Anterior cingulate cortex (tissue), 58 donors: ENCODE results near the gene WDR64.

Source experiments
- DNase-seq, 58 donors: peaks; one replicate each; lab custom pipeline; 2025; lab: John Stamatoyannopoulos, UW

WDR64 gene

DNA sequence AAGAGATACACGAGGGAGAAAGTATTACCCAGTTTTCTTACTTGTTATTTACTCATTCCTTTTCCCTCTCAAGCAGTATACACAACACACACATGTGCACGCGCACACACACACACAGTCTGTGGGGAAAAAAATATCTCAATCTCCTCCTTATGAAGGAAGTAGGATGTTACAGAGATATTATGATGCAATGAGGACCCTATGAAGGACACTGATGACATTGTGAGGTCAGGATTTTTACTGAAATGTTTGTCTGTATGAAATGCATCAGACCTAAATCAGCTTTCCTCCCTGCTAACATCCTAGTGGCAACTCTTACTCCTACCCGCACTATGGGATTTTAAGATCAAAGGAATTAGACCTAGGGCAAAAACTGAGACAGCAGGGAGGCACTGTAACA lies at the start of gene WDR64:
Gene WDR64 (plus strand): TSS at position 270 of the 400 bp plus-strand sequence. CDS start 204 bp downstream, outside the sequence.
- no peak for DNase-seq

DNA sequence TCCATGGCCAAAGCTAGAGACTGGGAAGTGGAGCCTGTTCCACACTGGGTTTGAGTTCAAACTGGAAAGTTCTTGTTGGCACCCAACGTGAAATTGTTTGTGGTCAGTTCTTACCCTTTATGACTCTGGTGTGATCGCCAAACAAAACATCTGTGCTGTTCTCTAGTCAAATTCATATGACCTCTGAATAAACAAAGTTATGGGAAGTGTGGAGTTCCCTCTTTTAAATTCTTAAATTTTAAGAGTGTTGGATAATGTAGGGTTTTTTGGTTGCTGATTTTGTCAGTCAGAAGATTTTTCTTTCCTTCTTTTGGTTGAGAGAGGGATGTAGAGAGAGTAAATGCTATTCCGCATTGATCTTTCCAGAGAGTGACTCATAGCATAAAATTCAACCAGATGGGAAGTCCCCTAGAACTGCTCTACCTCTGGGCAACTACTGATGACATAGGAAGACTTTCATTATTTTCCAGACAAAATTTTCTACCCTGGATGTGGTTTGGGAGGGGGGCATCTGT lies 48.3 kb upstream of the WDR64 start:
- DNase-seq: no peak

DNA sequence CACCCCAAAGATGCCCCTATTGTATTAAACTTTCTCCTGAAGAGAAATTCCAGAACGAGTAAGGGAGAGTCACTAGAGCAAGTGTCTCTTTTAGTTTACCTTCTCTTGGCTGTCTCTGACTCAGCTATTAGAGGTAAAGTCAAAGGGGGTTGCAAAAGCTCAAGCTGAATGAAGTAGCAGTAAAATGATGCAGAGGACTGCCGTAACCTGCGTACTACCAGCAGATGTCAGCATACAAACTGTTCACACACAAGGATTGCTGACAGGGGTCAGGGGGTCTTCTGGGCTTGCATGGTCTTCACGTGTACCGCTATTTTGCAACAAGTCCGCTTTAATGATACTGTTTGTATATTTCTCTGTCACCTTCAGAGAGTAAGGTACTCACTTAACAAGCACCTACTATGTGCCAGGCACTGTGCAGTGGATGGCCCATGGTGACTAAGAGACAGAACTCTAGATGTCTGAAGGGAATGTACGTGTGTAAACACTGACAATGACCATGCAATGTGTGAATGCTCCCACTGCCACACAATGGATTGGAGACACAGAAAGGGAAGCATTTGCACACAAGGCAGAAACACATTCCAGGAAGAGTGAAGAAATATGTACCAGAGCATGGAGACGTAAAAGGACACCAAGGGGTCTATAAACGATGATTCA lies 46.8 kb upstream of the WDR64 start:
- DNase-seq: no peak

DNA sequence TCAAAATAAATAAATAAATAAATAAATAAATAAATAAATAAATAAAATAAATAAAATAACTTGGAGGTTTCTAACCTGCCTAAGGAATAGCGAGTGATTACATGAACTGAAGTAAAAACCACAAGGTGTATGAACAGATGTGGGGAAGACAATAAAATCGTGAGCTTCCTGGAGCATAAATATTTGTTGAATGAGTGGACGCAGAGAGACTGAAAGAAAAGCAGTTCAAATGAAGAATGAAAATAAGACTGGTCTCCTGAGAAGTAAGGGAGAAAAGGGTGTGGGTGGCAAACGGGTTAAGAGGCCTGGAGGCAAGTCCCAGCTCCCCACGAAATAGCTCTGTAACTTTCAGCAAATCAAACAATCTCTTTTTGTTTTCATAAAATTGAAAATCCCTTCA lies 45.5 kb upstream of the WDR64 start:
- no peak for DNase-seq

DNA sequence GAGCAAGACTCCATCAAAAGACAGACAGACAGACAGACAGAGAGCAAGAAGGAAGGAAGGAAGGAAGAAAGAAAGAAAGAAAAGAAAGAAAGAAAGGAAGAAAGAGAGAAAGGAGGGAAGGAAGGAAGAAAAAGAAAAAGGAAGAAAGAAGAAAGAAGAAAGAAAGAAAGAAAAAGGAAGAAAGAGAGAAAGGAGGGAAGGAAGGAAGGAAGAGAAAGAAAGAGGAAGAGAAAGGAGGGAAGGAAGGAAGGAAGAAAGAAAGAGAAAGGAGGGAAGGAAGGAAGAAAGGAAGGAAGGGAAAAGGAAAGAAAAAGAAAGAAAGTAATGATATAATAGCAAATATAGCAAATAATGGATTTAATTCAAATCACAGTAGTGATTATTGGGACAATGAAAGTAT lies 44.6 kb upstream of the WDR64 start:
- no peak for DNase-seq

DNA sequence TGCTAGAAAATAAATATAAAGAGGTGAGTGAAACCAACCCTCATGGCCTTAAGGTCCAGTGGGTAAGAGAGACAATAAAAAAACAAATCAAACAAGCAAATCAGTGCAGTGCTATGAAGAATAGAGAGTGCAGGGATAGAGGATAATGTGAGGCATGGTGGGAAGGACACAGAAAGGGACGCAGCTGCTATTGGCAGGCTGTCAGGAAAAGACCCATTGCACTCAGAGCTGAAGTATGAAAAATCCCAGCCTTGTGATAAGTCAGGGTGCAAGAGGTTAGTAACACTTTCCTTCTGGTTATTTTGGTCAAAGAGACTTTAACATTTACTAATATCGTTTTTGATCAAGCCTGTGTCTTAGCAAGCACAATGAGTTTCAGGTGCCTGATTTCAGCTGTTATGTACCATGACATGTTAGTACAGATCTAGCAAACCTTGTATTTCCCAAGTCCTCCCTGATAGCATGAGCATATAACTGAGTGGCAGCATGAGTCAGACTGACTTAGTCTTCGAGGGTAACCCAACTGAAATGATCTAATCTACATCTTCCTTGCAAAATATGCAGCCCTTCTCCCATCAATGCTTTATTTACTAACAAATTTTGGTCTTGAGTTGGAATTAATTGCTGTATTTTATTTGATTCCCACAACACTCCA lies 43.6 kb upstream of the WDR64 start:
- DNase-seq: no peak

DNA sequence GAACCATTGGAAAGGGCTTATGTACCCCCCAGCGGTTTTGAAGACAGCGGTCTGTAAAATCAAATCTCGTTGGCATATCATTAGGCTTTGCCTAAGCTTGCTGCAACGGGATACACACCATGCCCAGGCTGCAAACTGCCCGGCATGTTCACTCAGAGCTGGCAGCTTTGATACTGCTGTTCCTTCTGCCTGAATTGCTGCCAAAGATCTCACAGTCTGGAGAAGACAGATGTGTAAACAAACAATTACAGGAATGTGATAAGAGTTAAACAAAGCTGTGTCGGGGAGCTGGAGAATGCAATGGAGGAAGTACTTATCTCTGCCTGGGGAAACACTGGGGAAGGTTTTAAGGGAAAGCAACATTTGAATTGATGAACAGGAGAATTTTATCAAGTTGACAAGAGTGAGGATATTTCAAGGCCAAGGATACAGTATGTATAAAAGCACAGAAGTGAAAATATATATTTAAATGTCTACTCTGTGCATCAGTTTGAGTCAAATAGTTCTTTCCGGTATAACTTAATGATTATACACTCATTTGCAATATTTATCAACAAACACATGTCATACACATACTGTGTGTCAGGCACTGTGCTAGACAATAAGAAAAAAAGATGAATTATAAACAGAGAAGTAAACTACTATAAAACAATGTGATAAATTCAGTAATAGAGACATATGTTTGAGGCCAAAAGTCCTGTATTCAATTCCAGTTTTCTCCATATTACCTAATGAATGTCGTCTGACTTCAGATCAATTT lies 41.8 kb upstream of the WDR64 start:
- DNase-seq: peak in 2 of 58 donors; percentile 5 to 23

DNA sequence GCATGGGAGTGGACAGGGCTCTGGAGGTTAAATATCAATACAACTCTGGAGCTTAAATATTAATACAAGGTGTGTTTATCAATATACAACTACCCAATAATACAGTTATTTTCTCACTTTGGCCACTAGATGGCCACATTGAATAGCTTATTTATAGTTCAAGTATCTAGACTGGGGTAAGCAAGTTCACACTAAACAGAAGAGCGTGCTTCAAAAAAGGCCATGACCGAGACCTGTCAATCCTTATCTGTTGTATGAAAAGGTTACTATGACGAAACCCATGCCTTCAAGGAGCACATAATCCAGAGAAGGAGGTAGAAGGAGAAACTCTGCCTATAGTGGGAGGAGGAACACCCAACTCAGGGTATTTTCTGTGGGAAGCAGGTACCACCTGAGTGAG lies 41.0 kb upstream of the WDR64 start:
- peak in 2 of 58 donors; percentile 50 to 57 for DNase-seq

DNA sequence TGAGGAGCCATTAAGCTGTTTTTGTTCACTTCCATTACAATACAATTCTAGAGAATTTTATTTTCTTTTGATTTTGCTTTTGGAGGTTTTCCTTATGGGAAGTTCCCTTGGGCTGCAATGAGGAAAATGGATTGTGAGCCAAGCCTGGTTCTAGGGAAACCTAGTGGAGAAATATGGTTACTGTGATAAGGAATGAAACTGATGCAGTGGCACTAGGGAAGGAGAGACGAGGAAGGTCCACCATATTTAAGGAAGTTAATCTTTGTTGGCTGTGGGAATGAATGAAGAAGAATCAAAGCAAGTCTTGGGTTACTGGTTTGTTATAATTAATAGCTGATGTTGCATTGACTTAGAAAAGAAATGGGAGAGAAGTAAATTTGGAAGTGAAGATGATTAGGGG lies 40.3 kb upstream of the WDR64 start:
- no peak for DNase-seq

DNA sequence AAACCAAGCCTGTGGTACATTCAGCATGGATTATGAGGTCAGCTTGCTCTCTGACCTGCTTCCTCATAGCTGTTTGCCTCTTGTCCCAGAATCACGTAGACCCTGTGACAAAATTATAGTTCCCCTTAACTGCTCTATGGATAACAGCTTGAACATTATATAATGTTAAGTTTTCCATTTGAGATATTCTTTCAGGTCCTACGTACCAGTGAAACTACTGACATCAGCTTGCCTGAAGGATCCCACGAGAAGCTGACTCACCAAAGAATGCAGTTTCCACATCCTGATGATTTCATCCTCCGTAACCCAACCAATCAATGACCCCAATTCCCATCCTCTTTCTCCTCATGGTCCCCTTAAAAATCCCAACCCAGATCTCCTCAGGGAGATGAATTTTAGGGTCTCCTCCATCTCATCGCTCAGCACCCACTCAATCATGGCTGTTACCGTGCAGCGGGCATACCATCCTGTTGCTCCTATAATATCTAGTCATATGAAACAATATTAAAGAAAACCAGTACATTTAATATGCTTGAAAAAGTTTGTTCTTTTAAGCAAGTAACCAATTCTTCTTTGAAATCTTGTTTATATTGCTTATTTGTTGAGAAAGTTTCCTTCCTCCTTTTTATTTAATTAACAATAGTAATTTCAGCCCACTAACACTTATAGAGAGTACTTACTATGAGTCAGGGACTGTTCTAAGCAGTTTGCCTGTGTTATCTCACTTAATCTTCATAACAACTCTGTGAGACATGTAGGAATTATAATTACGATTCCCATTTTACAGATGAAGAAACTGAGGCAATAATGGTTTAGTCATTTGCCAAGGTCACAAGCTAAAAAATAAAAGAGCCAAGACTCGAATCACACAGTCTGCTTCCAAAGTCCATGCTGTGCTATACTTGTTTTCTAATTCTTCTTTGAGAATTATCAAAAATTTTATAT lies 39.3 kb upstream of the WDR64 start:
- DNase-seq: peak in 1 of 58 donors; percentile 7

DNA sequence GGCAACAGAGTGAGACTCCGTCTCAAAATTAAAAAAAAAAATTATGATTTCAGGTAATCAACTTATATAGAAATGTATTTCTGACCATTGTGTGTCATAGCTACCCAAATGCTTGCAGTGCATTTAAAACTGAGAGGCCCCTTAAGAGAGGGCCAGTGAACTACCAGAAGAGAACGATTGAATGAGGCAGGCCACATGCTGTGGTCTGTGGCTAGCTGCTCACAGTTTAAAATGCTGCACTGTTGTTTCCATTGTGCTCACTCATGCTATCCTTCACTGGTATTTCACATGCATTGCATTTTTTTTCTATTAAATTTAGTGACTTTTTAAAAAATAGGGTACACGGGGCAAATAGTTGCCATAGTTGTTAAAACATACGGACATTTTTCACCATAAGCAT lies 37.9 kb upstream of the WDR64 start:
- no peak for DNase-seq

DNA sequence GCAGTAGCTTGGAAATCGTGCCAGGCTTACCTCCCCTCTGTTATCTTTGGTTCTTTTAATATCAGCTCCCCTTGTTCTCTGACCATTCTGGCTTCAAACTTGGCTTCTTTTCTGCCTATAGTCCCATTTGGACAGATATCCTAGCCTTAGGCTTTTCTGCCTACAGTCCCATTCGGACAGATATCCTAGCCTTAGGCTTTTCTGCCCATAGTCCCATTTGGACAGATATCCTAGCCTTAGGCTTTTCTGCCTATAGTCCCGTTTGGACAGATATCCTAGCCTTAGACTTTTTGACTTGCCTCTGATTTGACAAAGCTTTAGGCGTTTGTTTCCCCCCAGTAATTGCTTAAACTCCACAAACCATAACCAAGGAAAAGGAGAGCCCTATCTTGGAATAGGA lies 37.5 kb upstream of the WDR64 start:
- DNase-seq: no peak

DNA sequence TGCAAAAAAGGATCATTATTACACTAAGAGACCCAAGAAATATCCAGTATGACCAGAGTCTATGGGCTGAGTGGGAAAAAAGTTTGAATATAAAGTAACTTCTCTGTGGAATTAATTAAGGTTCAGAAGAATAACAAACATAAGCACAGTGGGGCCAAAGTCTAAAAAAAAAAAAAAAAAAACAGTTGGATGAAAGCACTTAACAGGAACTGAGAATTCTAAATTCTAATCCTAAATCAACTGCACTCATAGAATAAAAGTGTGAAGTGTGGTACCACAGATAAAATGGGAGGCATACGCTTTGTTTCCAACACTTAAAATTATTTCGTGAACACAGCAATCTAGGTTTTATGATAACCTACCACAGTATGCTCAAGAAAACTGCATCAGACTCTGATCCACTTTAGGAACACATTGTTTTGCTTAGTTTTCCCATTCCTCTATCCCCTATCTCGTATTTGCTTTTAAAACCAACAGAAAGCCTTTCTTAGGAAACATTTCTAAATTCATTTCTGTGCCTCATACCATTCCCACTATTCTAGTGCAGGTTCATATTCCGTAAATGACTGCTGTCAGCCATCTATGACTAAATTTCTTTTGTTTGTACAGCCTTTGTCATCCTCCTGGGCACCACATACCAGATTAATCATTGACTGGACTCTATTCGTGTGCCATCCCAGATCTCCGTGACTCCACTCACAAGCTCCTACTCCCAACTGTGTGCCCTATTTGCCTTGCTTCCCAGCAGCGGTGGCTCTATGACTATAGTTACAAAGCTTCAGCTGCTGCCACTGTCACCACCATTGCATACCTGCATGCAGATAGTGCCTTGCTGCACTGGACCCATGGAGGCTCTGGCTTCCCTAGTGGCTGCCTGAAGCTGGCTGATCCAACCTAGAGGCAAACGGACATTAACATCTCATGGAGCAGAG lies 36.8 kb upstream of the WDR64 start:
- no peak for DNase-seq

DNA sequence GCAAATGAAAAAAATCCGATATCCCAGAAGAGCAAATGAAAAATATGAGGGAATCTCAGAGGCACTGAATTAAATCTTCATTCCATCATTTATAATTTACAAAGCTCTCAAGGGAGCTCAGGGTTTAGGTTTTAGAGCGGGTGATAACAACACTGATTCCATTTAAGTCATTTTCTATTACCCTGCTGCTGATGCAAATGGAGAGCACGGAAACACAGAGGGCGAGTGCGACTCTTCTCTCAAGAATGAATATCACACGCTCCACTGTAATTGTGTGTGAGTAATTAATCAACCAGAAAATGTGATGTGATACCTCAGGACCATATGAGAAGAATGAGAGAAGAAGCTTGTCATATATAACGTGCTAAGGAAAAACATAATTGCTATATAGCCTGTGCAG lies 34.7 kb upstream of the WDR64 start:
- DNase-seq: no peak

DNA sequence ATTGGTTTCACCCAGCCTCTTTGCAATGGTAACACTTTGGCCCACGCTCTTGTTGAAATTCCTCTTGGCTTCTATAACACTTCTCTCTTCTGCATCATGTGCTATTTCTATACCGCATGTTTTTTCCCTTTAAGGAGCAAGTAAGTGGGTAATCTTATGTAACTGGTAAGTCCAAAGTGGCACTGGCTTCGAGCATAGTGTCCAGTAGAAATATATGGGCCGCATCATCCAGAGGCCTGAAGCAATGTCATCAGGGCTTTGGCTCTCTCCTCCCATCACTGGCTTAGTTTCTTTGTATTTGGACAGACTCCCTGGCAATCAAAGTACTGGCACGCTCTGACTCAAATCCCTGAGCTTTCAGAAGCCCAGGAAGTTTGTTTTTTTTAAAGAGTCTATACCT lies 29.4 kb upstream of the WDR64 start:
- DNase-seq: no peak

DNA sequence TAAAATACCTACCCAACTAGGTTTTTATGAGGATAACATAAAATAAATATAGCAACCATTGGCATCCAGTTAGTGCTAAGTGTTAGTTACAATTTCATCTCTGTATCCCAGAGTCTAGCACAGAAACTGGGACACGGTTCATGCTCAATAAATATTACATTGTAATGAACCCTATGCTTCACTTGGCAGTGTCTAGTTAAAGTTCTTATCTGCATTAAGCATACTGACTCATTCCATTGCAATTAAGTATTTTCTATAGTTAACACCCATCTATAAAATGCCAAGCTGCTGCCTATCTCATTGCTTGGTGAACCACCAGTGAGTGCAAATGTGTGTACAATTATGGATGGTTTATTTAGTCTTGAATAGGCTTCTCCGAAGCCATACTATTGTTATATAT lies 27.1 kb upstream of the WDR64 start:
- no peak for DNase-seq

DNA sequence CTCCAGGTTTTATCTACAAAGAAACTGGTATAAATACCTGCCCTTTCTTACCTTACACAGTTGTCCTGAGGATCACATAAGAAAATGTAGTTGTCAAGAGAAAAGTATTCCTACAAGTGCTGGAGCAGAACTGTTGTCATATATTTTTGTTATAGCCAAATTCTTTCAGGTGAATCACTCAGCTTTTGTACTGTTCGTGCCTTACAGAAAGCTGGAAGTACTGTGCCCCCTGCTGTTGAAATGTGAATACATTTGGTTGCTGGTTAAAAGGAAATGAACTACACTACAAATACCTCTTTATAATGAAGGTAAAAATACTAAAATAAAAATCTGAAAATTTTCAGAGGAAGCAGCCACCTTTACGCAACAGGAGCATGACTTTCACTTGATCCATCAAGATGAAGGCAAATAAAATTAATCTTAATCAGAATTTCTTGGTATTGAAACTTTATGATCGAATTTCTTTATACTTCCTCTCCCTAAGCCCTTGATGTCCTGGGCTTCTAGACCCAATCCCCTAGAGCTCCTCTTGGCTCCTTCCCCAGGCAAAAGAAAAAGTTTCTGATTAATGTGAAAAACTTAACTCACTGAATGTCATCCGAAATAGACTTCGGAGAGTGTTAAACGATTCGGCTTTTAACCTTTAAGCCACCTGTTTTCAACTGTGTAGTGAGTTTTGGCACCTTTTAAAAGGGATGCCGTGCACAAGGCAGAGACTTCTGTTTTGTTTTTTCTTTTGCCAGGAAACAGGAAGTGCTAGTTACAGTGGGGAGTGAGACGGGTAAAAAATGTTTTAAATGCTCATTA lies 24.4 kb upstream of the WDR64 start:
- no peak for DNase-seq

DNA sequence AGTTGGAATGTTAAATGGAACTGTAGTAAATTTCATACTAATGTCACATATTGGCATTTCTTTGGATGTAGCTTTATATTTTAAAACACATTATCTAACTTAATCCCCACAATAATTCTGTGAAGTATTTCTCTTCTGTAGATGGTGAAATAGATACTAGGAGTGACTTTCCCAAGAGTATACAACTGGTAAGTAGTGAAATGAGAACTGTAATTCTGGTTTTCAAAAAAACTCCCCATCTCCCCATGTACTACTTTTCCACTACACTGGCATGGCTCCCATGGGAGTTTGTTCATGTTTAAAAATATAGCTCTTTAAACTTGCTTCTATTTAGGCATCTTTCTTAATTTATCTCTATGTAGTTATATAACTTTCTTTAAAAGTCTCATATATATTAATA lies 22.1 kb upstream of the WDR64 start:
- DNase-seq: no peak
